ENCODE data around the gene MBLAC2. TPM values are rescaled to one million over a fixed set of nuclear protein-coding genes. Genes with fewer than 3 reads are reported as not detected.

Gene MBLAC2
- polyA plus RNA-seq, 1 of the 3 experiments (the other 2 are of a cell fraction) = 2.0 TPM

DNA sequence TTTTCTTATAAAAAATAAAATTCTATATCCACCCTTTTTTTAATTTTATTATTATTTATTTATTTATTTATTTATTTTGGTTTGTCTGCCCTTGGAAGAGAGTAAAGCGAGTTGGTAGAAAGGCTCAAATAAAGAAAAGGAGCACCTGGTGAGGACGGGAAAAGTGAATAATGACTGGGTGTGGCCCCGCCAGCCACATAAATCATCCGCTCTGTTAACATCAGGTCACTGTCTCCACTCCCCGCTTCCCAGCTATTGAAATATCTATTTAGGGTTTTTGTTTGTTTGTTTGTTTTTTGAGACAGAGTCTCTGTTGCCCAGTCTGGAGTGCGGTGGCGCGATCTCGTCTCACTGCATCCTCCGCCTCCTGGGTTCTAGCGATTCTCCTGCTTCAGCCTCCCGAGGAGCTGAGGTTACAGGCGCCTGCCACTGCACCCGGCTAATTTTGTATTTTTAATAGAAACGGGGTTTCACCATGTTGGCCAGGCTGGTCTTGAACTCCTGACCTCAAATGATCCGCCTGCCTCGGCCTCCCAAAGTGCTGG lies 937 bp upstream of the MBLAC2 start:
- peaks cover 28% of the 10 kb centered on the region for H3K79me2 ChIP-seq (ENCODE audit: insufficient read depth)
- TF ChIP-seq RXRA (IDR thresholded peaks at IDR 0.05; ENCODE audit: borderline replicate concordance, low read depth) (no peak), FOXJ3 (CRISPR knock-in tag; IDR thresholded peaks at IDR 0.05) (no peak), NRF1 (IDR thresholded peaks at IDR 0.05; ENCODE audit: low read depth, low read length) (no peak), EP300 (IDR thresholded peaks at IDR 0.05; ENCODE audit: borderline replicate concordance in 1 of 2, low read depth in 1 of 2, low read length in 1 of 2) (no peak), FOSL2 (IDR thresholded peaks at IDR 0.05; ENCODE audit: borderline replicate concordance, low read depth) (no peak), POLR2AphosphoS5 (IDR thresholded peaks at IDR 0.05; ENCODE audit: low read depth, low read length) (no peak), CHD2 (IDR thresholded peaks at IDR 0.05; ENCODE audit: low read length, partially characterized antibody) (no peak), RFX5 (IDR thresholded peaks at IDR 0.05; ENCODE audit: low read length) (no peak), GATA2 (CRISPR knock-in tag; IDR thresholded peaks at IDR 0.05) (no peak), SMC3 (IDR thresholded peaks at IDR 0.05; ENCODE audit: low read depth, low read length) (no peak), SIN3A (IDR thresholded peaks at IDR 0.05; ENCODE audit: borderline replicate concordance, low read depth, low read length) (no peak), EZH2phosphoT487 (IDR thresholded peaks at IDR 0.05; ENCODE audit: borderline replicate concordance, low read depth) (no peak), TCF12 (IDR thresholded peaks at IDR 0.05) (no peak), JUND (IDR thresholded peaks at IDR 0.05) (no peak), MEF2A (IDR thresholded peaks at IDR 0.05; ENCODE audit: borderline replicate concordance, low read depth) (no peak), GABPA (IDR thresholded peaks at IDR 0.05; ENCODE audit: low read depth) (no peak)
- TF ChIP-seq, protein P1, sequence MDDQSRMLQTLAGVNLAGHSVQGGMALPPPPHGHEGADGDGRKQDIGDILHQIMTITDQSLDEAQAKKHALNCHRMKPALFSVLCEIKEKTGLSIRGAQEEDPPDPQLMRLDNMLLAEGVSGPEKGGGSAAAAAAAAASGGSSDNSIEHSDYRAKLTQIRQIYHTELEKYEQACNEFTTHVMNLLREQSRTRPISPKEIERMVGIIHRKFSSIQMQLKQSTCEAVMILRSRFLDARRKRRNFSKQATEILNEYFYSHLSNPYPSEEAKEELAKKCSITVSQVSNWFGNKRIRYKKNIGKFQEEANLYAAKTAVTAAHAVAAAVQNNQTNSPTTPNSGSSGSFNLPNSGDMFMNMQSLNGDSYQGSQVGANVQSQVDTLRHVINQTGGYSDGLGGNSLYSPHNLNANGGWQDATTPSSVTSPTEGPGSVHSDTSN (IDR thresholded peaks at IDR 0.05) = no peak
- TF ChIP-seq, protein P2, sequence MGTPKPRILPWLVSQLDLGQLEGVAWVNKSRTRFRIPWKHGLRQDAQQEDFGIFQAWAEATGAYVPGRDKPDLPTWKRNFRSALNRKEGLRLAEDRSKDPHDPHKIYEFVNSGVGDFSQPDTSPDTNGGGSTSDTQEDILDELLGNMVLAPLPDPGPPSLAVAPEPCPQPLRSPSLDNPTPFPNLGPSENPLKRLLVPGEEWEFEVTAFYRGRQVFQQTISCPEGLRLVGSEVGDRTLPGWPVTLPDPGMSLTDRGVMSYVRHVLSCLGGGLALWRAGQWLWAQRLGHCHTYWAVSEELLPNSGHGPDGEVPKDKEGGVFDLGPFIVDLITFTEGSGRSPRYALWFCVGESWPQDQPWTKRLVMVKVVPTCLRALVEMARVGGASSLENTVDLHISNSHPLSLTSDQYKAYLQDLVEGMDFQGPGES (IDR thresholded peaks at IDR 0.05; ENCODE audit: low read depth, low read length) = no peak
- TF ChIP-seq, protein P3, sequence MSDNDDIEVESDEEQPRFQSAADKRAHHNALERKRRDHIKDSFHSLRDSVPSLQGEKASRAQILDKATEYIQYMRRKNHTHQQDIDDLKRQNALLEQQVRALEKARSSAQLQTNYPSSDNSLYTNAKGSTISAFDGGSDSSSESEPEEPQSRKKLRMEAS (IDR thresholded peaks at IDR 0.05; ENCODE audit: low read depth) = no peak
- TF ChIP-seq, protein P4, sequence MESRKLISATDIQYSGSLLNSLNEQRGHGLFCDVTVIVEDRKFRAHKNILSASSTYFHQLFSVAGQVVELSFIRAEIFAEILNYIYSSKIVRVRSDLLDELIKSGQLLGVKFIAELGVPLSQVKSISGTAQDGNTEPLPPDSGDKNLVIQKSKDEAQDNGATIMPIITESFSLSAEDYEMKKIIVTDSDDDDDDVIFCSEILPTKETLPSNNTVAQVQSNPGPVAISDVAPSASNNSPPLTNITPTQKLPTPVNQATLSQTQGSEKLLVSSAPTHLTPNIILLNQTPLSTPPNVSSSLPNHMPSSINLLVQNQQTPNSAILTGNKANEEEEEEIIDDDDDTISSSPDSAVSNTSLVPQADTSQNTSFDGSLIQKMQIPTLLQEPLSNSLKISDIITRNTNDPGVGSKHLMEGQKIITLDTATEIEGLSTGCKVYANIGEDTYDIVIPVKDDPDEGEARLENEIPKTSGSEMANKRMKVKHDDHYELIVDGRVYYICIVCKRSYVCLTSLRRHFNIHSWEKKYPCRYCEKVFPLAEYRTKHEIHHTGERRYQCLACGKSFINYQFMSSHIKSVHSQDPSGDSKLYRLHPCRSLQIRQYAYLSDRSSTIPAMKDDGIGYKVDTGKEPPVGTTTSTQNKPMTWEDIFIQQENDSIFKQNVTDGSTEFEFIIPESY (IDR thresholded peaks at IDR 0.05; ENCODE audit: borderline replicate concordance, low read depth) = no peak
- peak overlapping the region; percentile 76; the same call in 1 of the 2 replicates for H3K9ac ChIP-seq
- WGBS (ENCODE audit: low lambda C conversion rate) = 96% methylated on average over 17 of the region's 17 CpGs
- 0 out of 2 replicates have a peak overlapping the region, but pooled peaks have one; percentile 82 for H2AFZ ChIP-seq (ENCODE audit: low read depth)
- peak overlapping the region; percentile 30; the same call in 1 of the 2 replicates for H3K4me2 ChIP-seq
- H3K9me3 ChIP-seq = no peaks in the 10 kb centered on the region
- no peaks in the 10 kb centered on the region for H3K9me2 ChIP-seq
- ChIA-PET POLR2A (interaction anchor here (1.7 kb wide), 1 partner anchor 65 kb away, joined by 6 read pairs; the partner anchor contains the start of gene CETN3), CTCF (interaction anchor here (0.7 to 1.7 kb wide), 7 partner anchors 8 to 308 kb away, joined by 3 to 7 read pairs (median 3); partner anchors contain the start of gene LYSMD3)
- H3K27ac ChIP-seq (ENCODE audit: low read depth in 2 of 2, low read length in 1 of 2) = no peak overlapping the region; a peak in 1 of 4 replicates
- H3K27me3 ChIP-seq (ENCODE audit: insufficient read depth) = no peaks in the 10 kb centered on the region
- DNase-seq = no peak
- no peaks in the 10 kb centered on the region for H3F3A ChIP-seq (replicated peaks; ENCODE audit: insufficient read depth)
- no peaks in the 10 kb centered on the region for H4K20me1 ChIP-seq (ENCODE audit: insufficient read depth)
- peaks cover 0 to 5% of the 10 kb centered on the region in 2 experiments for H3K36me3 ChIP-seq (replicated peaks in 1 of 2; ENCODE audit: control insufficient read depth in 1 of 2, insufficient read depth in 2 of 2, low read length in 1 of 2)
- peaks cover 10 to 21% of the 10 kb centered on the region in 2 experiments; a peak in 3 of 4 replicates for H3K4me1 ChIP-seq (ENCODE audit: control insufficient read depth in 1 of 2, insufficient read depth in 2 of 2, low read depth in 1 of 2, low read length in 1 of 2)
- peak overlapping the region; percentile 89 to 93 for H3K4me3 ChIP-seq (ENCODE audit: low read depth in 2 of 2, low read length in 1 of 2)

Data from SK-N-SH (cell line).